Measurements from ENCODE around the gene MSANTD7.
"Not testable (repeated sequence)": the region's sequence is repeated elsewhere in the genome, so short reads cannot be mapped to it uniquely, and the experiment has no call there.

Gene MSANTD7, protein sequence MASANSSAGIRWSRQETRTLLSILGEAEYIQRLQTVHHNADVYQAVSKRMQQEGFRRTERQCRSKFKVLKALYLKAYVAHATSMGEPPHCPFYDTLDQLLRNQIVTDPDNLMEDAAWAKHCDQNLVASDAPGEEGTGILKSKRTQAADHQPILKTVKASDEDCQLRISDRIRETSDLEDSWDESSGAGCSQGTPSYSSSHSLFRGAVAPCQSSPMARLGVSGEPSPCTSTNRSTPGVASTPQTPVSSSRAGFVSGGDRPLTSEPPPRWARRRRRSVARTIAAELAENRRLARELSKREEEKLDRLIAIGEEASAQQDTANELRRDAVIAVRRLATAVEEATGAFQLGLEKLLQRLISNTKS

DNA sequence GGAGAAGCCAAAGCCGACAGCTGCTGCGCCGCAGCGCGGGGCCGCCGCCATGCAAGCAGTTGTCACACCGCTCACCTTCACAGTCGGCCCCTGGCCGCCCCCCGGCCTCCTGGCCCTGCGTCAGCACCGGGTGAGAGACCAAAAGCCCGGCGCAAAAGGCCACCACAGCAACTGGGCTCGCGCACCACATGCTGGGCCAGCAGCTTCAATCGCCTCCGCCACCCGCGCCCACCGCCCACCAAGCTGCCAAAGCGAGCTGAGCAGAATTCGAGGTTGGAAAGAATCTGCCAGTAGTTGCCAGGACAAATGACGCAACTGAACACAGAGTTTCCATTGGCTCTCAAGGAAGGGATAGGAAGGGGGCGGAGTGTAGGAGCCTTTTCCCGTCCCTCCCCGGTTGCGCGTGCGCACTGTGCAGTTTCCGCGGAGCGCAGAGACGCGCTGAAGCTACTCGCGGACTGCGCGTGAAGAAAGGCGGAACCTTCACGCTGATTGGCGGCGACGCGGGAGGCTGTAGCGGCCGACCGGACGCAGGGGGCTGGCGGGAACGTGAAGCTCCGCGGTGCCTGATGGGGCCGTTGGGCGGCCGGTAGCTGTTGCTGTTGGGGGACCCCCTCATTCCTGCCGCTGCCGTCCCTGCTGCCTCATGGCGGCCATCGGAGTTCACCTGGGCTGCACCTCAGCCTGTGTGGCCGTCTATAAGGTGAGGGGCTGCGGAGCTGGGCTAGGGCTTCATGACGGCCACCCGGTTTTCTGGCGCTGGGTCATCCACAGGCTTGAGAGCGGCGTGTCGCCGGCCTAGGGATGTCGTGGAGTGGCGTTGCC, at the start of gene MSANTD7, which contains the start of the genes CDNF and HSPA14:
MSANTD7 (plus strand) TSS at position 550 of the 825 bp plus-strand sequence. CDS start 3,979 bp downstream, outside the sequence.
CDNF (minus strand) TSS at position 281 of the 825 bp plus-strand sequence; CDS start at position 190, 91 bp downstream.
HSPA14 (plus strand) TSS at position 550 of the 825 bp plus-strand sequence; CDS start at position 647, 97 bp downstream.
- FAIRE-seq (peak; percentile 96), DNase-seq (ENCODE audit: low spot score) (peak; percentile 99)

DNA sequence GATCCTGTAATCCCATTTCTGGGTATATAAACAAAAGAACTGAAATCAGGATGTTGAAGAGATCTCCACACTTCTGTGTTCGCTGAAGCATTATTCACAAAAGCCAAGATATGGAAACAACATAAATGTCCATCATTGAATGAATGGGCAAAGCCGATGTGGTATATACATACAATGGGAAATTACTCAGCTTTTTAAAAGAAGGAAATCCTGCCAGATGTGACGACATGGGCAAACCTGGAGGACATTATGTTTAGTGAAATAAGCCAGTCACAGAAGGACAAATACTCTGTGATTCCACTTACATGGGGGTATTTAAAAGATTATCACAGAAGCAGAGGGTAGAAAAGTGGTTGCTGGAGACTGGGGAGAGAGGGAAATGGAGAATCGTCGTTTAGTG, 39.5 kb upstream of the MSANTD7 start:
- FAIRE-seq (no peak), DNase-seq (ENCODE audit: low spot score) (no peak)

DNA sequence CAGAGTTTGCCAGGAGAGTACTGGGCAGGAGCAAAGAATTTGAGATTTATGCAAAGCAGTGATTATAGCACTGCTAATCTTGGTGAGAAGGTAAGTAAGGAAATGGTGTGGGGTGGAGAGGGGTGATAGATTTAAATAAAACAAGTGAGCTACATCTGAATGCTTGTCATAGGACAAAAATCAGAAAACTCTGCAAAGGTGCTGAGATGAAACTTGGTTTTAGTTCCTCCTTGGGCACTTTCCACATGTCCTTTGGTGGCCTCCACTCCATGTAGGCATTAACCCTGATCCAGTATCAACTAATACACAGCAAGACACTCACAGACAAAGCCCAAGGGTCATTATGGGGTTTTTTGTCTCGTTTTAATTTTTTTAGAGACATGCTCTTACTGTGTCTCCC, 37.7 kb upstream of the MSANTD7 start:
- DNase-seq (ENCODE audit: low spot score) (no peak), FAIRE-seq (no peak)

DNA sequence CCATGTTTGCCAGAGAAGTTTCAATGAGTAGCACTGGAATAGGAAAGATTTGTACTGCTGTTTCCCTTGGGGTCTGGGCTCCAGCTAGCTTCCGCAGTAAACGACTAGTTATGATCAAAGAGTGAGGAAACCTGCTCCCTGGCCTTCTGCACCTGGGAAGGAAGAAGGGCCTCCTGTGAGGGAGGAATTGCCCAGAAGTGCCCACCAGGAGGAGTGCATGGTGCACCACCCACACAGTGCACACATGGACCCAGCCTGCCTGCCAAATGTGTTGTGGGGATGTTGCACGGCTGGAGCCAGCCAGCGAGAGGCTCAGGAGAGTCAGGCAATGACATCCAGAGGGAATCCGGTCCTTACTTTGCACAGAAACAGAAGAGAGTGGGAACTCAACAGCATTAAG, 36.4 kb upstream of the MSANTD7 start:
- DNase-seq (ENCODE audit: low spot score) = no peak
- no peak for FAIRE-seq

DNA sequence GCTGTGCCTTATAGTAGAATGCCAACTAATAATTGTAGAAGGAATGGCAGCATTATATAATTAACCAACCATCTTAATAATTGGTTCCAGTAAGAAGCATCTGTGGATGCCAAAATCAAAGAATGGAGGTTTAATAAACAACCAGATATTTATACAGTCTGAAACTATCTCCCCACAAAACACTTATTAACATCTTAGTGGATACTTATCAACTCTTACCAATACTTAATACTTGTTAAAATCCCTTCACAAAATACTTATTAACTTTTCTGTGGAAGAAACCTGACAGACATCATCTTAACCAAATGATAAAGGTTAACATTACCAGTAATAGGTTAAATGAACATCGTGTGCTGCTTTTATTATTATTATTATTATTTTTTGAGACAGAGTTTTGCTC, 34.3 kb upstream of the MSANTD7 start:
- FAIRE-seq = no peak

DNA sequence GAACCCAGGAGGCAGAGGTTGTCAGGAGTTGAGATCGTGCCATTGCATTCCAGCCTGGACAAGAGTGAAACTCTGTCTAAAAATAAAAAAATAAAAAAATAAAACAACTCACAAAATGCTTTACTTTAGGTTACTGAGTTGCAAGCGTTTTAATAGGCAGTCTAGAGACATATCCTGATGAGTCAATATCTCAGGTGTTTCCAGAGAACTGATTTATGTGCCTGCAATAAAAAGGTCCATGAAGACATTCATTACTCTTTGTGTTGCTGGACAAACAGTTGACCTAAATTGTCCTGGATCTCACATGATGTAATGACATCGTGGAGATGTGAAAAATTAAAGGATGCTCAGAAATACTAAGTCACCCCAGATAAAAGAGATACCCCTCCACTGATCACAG, 31.8 kb upstream of the MSANTD7 start:
- FAIRE-seq (no peak), DNase-seq (ENCODE audit: low spot score) (no peak)

More for the DNA sequence above, 34.3 kb upstream of the MSANTD7 start:
- DNase-seq (ENCODE audit: low spot score) = no peak

DNA sequence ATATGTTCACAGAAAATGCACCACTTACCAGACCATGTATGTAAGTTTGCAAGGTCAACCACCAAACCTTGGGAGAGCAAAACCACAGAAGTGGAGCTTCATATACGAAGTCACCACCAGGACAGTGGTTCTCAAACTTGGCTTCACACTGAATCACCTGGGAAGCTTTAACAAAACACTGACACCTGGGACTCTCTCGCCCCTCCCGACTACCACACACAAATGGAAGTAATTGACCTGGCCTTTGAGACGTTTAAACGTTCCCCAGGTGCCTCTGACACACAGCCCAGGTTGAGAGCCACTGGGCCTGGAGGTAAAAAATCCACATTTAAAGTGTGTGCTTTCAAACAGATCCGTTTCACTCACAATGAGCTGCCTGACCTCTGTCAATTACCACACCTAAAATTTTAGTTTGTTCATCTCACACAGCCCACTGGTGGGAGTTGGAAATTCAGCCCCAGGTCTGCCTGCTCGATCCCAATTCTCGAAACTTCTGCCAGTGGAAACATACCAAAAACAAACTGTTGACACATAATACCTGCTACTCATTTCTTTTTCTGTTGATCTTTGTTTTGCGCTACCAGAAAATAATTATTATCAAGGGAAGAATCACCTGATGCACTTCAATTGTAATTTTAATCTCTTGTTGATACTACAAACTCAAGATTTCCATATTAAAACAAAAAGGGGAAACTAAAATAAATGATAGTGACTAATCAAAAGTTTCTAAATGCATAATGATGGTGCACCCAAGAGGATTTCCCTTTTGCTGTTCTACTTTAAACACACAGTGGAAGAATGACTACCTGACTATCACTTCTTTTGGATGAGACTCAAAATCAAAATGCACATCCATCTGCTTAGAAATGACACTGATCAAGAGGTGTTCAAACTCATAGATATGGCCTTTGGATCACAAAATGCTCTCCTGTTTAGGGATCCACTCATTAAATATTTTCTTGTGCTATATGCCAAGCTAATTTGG, 26.8 kb upstream of the MSANTD7 start:
- DNase-seq (ENCODE audit: low spot score) = no peak
- no peak for FAIRE-seq

DNA sequence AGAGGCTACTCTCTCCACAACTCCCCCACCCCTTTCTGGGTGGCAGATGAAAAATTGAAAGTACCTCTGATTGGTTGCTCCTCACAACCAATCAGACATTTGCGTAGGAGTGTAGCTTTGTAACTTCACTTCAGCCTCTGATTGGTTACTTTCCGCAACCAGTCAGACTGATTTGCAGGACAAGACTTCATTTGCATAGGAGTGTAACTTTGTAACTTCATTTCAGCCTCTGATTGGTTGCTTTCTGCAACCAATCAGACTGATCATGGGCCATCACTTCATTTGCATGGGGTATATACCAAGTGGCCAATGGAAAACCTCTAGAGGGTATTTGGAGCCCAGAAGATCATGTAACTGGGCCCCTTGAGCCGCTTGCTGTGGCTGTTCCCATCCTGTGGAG, 25.8 kb upstream of the MSANTD7 start:
- DNase-seq (ENCODE audit: low spot score) (no peak), FAIRE-seq (no peak)

DNA sequence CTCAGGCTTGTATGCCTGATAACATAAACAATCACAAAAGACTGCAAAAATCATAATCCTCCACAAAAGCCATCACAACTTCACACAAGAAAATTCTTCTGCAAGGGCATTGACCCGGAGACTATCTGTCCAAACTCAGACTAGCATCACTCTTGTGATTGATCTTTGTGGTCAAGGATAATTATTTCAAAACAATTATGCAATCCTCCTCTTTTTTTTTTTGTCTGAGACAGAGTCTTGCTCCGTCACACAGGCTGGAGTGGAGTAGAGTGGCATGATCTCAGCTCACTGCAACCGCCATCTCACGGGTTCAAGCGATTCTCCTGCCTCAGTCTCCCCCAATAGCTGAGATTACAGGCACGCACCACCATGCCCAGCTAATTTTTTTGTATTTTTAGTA, 22.4 kb upstream of the MSANTD7 start:
- FAIRE-seq = no peak
- no peak for DNase-seq (ENCODE audit: low spot score)

DNA sequence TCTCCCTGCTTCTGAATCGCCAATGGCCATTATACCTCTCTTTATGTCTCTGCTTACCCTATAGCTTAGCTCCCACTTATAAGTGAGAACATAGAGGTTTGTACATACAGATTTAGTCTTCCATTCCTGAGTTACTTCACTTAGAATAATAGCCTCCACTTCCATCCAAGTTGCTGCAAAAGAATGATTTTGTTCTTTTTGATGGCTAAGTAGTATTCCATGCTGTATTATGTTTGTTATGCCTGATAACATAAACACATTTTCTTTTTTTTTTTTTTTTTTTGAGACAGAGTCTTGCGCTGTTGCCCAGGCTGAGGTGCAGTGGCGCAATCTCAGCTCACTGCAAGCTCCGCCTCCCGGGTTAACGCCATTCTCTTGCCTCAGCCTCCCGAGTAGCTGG, 21.4 kb upstream of the MSANTD7 start:
- not testable (repeated sequence) for FAIRE-seq; DNase-seq (ENCODE audit: low spot score)

DNA sequence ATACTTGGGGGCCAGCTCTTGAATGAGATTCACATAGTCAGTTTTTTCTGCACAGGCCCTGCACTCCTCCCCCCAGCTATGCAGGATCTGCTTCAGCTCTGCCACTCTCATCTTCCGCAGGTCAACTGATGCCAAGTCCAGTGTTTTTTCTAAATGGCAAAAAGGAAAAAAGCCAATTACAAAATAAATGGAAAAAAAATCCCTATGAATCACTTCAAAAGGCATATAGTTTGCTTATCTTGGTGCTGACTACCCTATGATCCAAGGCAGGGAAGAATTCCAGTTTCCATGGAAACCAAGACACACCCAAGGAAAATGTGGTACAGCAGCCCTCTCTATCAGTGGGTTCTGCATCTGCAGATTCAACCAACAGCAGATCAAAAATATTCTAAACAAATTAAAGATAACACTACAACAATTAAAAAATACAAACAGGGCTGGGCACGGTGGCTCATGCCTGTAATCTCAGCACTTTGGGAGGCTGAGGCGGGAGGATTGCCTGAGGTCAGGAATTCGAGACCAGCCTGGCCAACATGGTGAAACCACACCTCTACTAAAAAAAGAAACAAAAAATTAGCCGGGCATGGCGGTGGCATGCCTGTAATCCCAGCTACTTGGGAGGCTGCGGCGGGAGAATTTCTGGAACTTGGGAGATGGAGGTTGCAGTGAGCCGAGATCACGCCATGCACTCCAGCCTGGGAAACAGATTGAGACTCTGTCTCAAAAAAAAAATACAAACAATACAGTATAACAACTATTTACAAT, 17.9 kb upstream of the MSANTD7 start:
- FAIRE-seq = peak; percentile 69
- DNase-seq (ENCODE audit: low spot score) = peak; percentile 66

DNA sequence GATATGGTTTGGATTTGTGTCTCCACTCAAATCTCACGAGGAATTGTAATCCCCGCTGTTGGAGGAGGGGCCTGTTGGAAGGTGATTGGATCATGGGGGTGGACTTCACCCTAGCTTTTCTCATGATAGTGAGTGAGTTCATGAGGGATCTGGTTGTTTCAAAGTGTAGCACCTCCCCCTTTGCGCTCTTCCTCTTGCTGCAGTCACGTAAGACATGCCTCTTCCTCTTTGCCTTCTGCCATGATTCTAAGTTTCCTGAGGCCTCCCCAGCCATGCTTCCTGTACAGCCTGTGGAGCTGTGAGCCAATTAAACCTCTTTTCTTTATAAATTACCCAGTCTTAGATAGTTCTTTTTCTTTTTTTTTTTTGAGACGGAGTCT, 17.3 kb upstream of the MSANTD7 start:
- FAIRE-seq (no peak), DNase-seq (ENCODE audit: low spot score) (no peak)

DNA sequence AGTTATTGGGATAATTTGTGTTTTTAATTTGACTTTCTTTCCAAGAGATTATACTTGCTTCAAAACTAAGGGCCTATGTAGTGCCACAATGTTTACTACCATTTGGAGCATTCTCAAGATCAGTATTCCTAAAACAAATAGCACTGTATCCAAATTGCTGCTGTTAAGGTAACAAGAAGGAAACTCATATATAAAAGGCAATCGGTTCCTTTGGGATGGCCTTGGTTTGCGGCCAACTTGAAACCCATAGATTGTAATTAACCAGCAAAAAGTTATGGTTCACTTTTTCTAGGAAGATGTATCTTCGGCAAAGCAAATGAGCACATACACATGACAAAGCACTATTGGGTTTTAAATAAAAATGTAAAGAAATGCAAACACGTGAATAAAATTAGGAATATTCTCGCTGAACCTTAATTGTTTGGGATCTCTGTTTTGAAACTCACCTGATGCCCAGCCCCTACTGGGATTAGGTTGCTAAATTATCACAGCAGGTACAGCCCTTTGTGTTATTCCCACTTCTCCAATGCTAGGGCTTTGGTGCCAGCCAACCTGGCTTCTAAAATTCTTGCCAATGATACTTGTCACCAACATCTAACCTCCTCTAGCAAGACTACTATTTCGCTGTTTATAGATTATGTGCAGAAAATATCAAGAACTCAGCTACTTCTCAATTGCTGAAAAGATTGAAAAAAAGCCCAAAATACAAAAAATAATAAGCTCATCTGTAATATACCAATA, 16.3 kb upstream of the MSANTD7 start:
- no peak for DNase-seq (ENCODE audit: low spot score)

DNA sequence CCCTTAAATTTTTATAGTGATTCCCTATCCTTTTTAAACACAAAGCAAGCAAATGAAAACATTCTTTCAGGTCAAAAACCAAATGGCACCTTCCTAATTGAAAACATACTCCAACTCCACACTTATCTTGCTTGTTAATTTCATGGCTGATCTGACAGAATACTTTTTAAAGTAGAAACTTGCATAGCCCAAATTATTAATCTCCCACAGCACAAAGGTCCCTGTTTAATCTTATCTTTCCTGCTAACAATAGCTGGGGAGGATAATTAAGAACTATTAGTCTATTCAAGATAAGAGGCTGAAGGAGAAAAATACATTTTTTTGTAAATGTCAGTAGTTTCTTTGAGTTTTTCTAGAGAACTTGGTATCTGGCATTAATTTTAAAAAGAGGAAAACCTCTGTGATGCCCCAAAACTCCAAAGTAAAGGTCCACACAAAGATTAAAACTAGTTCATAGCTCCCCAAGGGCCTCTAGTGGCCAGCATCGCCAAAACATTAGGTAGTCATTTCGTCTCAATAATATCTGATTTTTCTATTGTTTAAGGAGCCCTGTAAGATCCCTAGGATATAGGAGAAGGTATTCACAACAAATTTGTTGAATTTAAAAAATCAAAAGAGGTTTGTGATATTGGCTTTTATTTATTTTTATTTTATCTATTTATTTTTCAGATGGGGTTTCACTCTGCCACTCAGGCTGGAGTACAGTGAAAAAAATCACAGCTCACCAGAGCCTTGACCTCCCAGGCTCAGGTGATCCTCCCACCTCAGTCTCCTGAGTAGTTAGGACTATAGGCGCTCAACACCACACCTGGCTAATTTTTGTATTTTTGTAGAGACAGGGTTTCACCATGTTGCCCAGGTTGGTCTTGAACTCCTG, 15.0 kb upstream of the MSANTD7 start:
- DNase-seq (ENCODE audit: low spot score) (peak; percentile 45), FAIRE-seq (no peak)

More for the DNA sequence above, 16.3 kb upstream of the MSANTD7 start:
- no peak for FAIRE-seq

DNA sequence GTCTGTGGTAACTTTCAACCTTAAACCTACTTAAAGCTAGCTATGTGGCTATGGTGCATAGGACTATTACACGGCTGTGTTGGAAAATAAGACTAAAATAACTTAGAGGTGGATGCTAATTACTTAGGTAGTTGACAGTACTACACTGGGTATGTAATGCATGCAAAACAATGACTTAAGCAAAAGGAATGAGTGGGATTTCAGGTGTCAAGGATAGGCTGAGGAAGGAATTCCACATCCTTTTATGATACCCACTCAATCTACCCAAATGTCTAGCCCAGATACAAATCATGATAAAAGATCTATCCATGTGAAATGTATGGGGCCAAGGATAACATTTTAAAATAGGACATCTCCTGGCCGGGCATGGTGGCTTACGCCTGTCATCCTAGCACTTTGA, 14.1 kb upstream of the MSANTD7 start:
- peak; percentile 35 for FAIRE-seq

DNA sequence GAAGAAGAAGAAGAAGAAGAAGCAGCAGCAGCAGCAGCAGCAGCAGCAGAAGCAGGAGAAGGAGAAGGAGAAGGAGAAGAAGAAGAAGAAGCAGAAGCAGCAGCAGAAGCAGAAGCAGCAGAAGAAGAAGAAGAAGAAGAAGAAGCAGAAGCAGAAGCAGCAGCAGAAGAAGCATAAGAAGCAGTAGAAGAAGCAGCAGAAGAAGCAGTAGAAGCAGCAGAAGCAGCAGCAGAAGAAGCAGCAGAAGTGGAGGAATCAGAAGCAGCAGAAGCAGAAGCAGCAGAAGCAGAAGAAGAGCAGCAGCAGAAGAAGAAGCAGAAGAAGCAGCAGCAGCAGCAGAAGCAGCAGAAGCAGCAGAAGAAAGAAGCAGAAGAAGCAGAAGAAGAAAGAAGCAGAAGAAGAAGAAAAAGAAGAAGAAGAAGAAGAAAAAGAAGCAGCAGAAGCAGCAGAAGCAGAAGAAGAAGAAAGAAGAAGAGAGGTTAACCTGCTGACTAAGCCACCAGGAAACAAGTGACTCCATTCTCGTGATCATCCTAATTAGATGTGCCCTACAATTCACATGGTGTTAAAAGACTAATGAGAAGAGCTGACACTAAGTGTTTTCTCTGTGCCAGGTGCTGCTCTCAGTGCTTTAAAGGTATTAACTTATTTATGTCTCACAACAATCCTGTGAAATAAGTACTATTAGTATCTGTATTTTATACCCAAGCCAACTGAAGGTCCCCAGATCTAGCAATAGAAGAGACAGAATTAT, 11.9 kb upstream of the MSANTD7 start:
- DNase-seq (ENCODE audit: low spot score) (no peak), FAIRE-seq (no peak)

More for the DNA sequence above, 14.1 kb upstream of the MSANTD7 start:
- DNase-seq (ENCODE audit: low spot score) = no peak

DNA sequence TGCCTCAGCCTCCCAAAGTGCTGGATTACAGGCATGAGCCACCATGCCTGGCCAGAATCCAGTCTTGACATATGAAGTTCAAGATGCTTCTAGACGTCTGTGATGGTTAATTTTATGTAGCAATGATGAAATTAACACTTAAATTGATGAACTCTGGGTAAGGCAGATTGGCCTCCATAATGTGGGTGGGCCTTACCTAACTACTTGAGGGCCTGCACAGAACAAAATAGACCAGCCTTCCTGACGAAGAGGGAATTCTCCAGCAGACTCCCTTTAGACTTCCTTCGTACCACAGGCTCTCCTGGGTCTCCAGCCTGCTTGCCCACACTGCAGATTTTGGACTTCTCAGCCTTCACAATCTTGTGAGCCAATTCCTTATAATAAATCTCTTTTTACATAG, 5.0 kb upstream of the MSANTD7 start:
- DNase-seq (ENCODE audit: low spot score) (no peak), FAIRE-seq (no peak)

DNA sequence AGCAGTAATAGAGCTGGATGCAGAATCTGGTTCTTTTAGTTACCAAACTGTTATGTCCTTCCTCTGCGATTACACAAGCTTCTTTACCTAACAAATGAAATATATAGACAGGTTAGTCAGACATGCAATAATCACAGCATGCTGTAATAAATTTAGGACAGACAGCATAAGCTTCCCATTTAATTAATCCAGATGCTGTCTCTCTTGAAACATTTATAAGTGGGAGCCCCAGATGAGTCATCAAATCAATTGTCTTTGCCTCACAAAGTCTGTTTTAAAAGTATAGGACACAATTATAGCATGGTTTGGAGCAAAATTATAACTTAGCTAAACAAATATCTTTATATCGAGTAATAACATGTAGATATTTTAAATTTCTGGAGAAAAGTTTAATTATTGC, 1.9 kb upstream of the MSANTD7 start:
- FAIRE-seq (no peak), DNase-seq (ENCODE audit: low spot score) (no peak)

Measured in urothelium cell line (cell line).